Measurements from ENCODE around the gene USP7. TPM values are rescaled to one million over a fixed set of nuclear protein-coding genes. Genes with fewer than 3 reads are reported as not detected.
"Not testable (repeated sequence)": the region's sequence is repeated elsewhere in the genome, so short reads cannot be mapped to it uniquely, and the experiment has no call there.

USP7 gene
- total RNA-seq, 2 experiments from 2014 or later, result 157 to 160 TPM

DNA sequence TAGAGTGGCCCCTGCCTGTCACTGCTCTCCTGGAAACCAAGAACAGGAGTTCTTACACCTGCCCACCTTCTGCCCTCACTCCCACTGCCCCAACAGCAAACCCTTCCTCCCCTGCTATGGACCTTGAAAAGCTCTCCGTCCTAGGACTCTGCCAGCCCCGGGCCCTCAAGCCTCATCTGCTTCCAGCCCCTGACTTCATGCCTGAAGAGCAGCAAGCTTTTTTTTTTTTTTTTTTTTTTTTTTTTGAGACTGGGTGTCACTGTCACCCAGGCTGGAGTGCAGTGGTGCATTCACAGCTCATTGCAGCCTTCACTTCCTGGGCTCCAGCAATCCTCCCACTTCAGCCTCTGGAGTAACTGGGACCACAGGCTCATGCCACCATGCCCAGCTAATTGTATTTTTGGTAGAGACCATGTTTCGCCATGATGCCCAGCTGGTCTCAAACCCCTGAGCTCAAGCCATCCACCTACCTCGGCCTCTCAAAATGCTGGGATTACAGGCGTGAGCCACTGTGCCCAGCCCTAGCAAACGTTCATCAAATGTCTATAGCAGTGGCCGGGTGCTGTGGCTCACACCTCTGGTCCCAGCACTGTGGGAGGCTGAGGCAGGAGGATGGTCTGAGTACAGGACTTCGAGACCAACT is 111.8 kb downstream of the USP7 start:
- Mint-ChIP-seq H3K4me3 (no peak overlapping the region), H3K27me3 (no peaks in the 10 kb centered on the region), H3K27ac (peak overlapping the region; percentile 65), H3K9me3 (no peaks in the 10 kb centered on the region), H3K4me1 (peaks cover 48% of the 10 kb centered on the region), H3K36me3 (ENCODE audit: low read depth) (peaks cover 46% of the 10 kb centered on the region)
- no peak for DNase-seq
- POLR2A ChIA-PET, result no interaction called here
- CTCF ChIA-PET, result interaction anchor here (1.3 to 1.8 kb wide), 2 partner anchors 12 to 19 kb away, joined by 3 to 6 read pairs; no protein-coding TSS in a partner anchor

DNA sequence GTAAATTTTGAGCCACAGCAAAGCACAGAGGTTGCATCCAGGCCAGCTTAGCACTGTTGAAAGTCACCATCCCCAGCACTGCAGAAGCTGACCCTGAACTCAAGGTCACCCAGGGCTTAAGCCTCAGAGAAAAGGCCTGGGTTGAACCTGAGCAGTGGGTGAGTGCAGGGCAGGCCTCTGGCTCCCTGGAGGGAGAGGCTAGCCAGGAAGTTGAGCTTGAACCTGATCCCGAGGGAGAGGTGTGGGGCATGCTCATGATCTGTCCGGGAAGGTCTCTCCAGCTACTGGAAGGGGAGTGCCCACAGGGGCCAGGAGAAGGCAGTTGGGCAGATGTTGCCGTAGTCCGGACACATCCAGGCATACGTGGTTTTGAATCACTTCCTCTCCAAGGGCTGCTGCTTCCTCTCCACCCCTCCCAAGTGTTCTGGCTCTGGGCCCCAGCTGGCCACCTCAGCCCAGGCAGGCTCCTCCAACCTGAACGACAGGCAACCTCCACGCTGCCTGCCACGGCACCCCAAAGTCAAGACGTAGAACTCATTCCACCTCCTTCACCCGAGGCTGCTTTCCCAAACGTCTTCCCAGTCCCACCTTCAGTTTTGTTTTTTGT is 113.3 kb downstream of the USP7 start:
- Mint-ChIP-seq H3K4me1 (peaks cover 40% of the 10 kb centered on the region), H3K27me3 (no peaks in the 10 kb centered on the region), H3K27ac (peak overlapping the region; percentile 84), H3K4me3 (no peak overlapping the region), H3K9me3 (no peaks in the 10 kb centered on the region), H3K36me3 (ENCODE audit: low read depth) (peaks cover 36% of the 10 kb centered on the region)
- no peak for DNase-seq
- POLR2A ChIA-PET, result interaction anchor here (0.7 kb wide), 2 partner anchors 22 to 252 kb away, joined by 3 read pairs; no protein-coding TSS in a partner anchor
- CTCF ChIA-PET, result interaction anchor here (0.5 to 1.1 kb wide), 4 partner anchors 10 to 25 kb away, joined by 3 to 6 read pairs (median 4); partner anchors contain the start of gene CARHSP1

DNA sequence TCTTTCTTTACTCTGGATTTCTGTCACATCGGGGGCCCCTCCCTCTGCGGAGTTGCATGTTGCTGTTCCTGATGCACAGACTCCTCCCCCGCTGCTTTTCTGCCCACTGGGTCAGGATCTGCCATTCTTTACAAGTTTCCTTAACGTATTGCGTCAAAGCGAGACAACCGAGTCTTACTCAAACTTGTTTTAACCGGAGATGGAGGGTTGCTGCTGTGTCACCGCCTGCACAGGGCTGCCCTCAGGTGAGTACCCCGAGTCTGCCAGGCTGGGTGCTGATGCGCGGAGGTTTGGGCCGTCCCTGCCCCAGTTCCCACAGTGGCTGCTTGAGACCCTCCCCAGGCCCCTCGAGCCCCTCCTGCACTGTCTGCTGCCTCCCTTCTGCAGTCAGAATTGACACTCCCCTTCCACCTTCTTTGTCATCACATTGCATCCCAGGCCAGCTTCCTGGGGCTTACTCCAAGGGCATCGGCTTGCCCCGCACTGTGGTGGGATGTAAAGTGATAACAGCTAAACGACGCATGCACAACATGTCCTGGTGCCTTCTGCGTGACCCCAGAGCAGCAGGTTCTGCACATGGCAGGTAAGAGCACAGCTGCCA is 114.2 kb downstream of the USP7 start:
- POLR2A ChIA-PET, result no interaction called here
- Mint-ChIP-seq H3K36me3 (ENCODE audit: low read depth) (peaks cover 30% of the 10 kb centered on the region), H3K4me3 (no peak overlapping the region), H3K9me3 (no peaks in the 10 kb centered on the region), H3K4me1 (peaks cover 32% of the 10 kb centered on the region), H3K27me3 (no peaks in the 10 kb centered on the region), H3K27ac (peak overlapping the region; percentile 4)
- DNase-seq, result no peak
- CTCF ChIA-PET, result interaction anchor here (0.9 to 1.1 kb wide), 2 partner anchors 11 to 21 kb away, joined by 4 to 5 read pairs; no protein-coding TSS in a partner anchor

DNA sequence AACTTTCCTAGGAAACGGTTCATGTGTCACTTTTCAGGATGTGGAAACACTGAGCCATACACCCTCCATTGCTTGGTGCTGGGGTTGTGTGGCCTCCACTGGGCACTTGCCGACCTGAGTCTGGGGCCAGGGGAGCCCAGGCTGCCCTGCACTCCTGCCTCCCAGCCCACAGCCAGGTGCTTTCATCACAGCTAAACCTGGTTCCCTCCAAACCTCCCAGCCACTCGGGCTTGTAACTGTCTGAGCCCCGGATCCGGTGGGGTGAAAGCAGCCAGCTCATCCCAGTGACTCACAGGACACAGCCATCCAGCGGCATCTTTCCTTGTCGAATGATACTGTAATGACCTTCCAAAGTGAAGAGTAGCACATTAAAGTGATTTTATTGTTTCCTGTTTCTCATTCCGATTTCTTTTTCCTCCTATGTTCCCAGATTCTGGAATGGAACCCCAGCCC is 114.7 kb downstream of the USP7 start:
- ChIA-PET CTCF (interaction anchor here (0.9 to 1.1 kb wide), 2 partner anchors 11 kb away, joined by 3 to 5 read pairs; no protein-coding TSS in a partner anchor), POLR2A (no interaction called here)
- H3K4me3 Mint-ChIP-seq, result no peak overlapping the region
- DNase-seq, result no peak
- H3K4me1 Mint-ChIP-seq, result peaks cover 27% of the 10 kb centered on the region
- H3K36me3 Mint-ChIP-seq (ENCODE audit: low read depth), result peaks cover 27% of the 10 kb centered on the region
- H3K9me3 Mint-ChIP-seq, result no peaks in the 10 kb centered on the region
- H3K27ac Mint-ChIP-seq, result no peak overlapping the region
- no peaks in the 10 kb centered on the region for H3K27me3 Mint-ChIP-seq

- POLR2A ChIA-PET, result no interaction called here
- H3K27ac Mint-ChIP-seq, result peak overlapping the region; percentile 9
- H3K36me3 Mint-ChIP-seq (ENCODE audit: low read depth), result peaks cover 27% of the 10 kb centered on the region
- CTCF ChIA-PET, result interaction anchor here (0.9 kb wide), 1 partner anchor 11 kb away, joined by 3 read pairs; no protein-coding TSS in a partner anchor
- no peak overlapping the region for H3K4me3 Mint-ChIP-seq
- H3K27me3 Mint-ChIP-seq, result no peaks in the 10 kb centered on the region
- peaks cover 21% of the 10 kb centered on the region for H3K4me1 Mint-ChIP-seq
- no peaks in the 10 kb centered on the region for H3K9me3 Mint-ChIP-seq
- DNase-seq, result no peak
Measured at GRCh38 chr16:8848231-8848938, 115.3 kb downstream of the USP7 start.

DNA sequence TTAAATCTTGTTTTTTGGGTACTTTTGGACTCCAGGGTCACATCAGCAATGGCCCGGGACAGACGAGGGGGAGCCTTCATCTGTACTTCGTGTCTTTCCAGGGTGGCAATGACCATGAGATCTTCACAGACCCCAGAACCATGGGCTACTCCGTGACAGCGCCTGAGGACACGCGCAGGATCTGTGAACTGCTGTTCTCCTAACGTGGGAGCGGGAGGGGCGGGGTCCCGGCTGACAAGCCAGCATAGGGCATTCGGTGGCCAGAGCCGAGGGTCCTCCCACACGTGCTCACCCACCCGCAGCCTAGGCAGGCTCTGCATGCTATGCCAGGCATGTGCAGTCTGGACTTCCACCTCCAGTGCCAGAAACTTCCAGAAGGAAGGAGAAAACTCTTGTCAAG is 116.1 kb downstream of the USP7 start:
- Mint-ChIP-seq H3K4me1 (peaks cover 19% of the 10 kb centered on the region), H3K4me3 (no peak overlapping the region), H3K27ac (no peak overlapping the region), H3K36me3 (ENCODE audit: low read depth) (peaks cover 21% of the 10 kb centered on the region), H3K9me3 (no peaks in the 10 kb centered on the region), H3K27me3 (no peaks in the 10 kb centered on the region)
- no peak for DNase-seq
- CTCF ChIA-PET, result no interaction called here
- POLR2A ChIA-PET, result no interaction called here

- Mint-ChIP-seq H3K27me3 (no peaks in the 10 kb centered on the region), H3K4me1 (peaks cover 17% of the 10 kb centered on the region), H3K27ac (no peak overlapping the region), H3K9me3 (no peaks in the 10 kb centered on the region), H3K36me3 (ENCODE audit: low read depth) (peaks cover 20% of the 10 kb centered on the region), H3K4me3 (no peak overlapping the region)
- CTCF ChIA-PET, result no interaction called here
- no peak for DNase-seq
- POLR2A ChIA-PET, result no interaction called here
Measured at GRCh38 chr16:8847145-8847544, 116.6 kb downstream of the USP7 start.

GRCh38 chr16:8846401-8846932 is 117.2 kb downstream of the USP7 start:
- no peak overlapping the region for H3K4me3 Mint-ChIP-seq
- no peak for DNase-seq
- H3K27ac Mint-ChIP-seq, result no peak overlapping the region
- no peaks in the 10 kb centered on the region for H3K9me3 Mint-ChIP-seq
- POLR2A ChIA-PET, result no interaction called here
- CTCF ChIA-PET, result no interaction called here
- H3K4me1 Mint-ChIP-seq, result peaks cover 14% of the 10 kb centered on the region
- no peaks in the 10 kb centered on the region for H3K27me3 Mint-ChIP-seq
- H3K36me3 Mint-ChIP-seq (ENCODE audit: low read depth), result peaks cover 17% of the 10 kb centered on the region

GRCh38 chr16:8845699-8846298 is 117.9 kb downstream of the USP7 start:
- Mint-ChIP-seq H3K27ac (no peak overlapping the region), H3K36me3 (ENCODE audit: low read depth) (peaks cover 14% of the 10 kb centered on the region)
- POLR2A ChIA-PET, result no interaction called here

DNA sequence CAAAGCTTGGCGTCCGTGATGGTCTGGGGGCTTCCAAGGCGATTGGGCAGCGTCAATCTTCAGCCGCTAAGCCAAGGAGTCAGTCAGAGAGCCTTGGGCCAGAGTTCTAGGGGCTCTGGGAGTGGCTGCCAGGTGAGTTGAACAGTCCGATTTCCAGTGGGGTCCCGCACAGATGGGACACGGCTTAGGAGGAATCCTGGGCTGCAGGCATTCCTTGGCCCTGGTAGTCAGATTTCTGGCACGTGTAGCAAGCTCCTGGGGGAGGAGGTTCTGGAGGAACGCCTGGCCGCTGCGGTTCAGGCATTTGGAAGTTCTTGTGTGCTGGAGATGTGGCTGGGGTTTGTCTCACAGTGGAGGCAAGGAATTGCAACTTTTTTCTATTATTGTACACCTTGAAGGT is 120.4 kb downstream of the USP7 start:
- H3K4me1 Mint-ChIP-seq; DNase-seq; H3K27ac Mint-ChIP-seq; H3K36me3 Mint-ChIP-seq (ENCODE audit: low read depth); POLR2A ChIA-PET; H3K9me3 Mint-ChIP-seq; CTCF ChIA-PET; H3K27me3 Mint-ChIP-seq; H3K4me3 Mint-ChIP-seq: not testable (repeated sequence)

More at GRCh38 chr16:8845699-8846298, 117.9 kb downstream of the USP7 start:
- no peaks in the 10 kb centered on the region for H3K27me3 Mint-ChIP-seq
- H3K9me3 Mint-ChIP-seq, result no peaks in the 10 kb centered on the region
- CTCF ChIA-PET, result no interaction called here
- peaks cover 11% of the 10 kb centered on the region for H3K4me1 Mint-ChIP-seq
- DNase-seq, result no peak
- H3K4me3 Mint-ChIP-seq, result no peak overlapping the region

Measured in activated CD4-positive, alpha-beta T cell treated with anti-CD3 and anti-CD28 coated beads, Interleukin-2, amount 10 ng/mL, durations not matched to agents 7 days and 5 days (primary cell).